Mesodermal cell (in vitro differentiated cells): ENCODE measurements around the gene RALGDS.
A peak's percentile ranks its signal among the peaks of the same experiment; 100 is the strongest.
"Not testable (repeated sequence)": the region's sequence is repeated elsewhere in the genome, so short reads cannot be mapped to it uniquely, and the experiment has no call there.

Experiments used
- H3K27ac ChIP-seq: 2 replicates; pipeline ENCODE4 v1.7.0; 2013; ENCODE audit warnings: mild to moderate bottlenecking, low read depth, low read length, moderate library complexity; ENCODE audit not compliant: severe bottlenecking
- H3K36me3 ChIP-seq: 2 replicates; pipeline ENCODE4 v1.7.1; 2013; ENCODE audit warnings: mild to moderate bottlenecking, low read length, moderate library complexity; ENCODE audit not compliant: control insufficient read depth, insufficient read depth
- H3K4me1 ChIP-seq: one replicate; pipeline ENCODE4 v1.7.1; 2013; ENCODE audit warnings: mild to moderate bottlenecking, low read length; ENCODE audit not compliant: insufficient read depth, control insufficient read depth, poor library complexity, severe bottlenecking
- H3K4me3 ChIP-seq: 2 replicates; pipeline ENCODE4 v1.7.0; 2013; ENCODE audit warnings: low read length, control low read depth, mild to moderate bottlenecking; ENCODE audit not compliant: insufficient read depth, poor library complexity, severe bottlenecking; ENCODE audit errors: extremely low read depth
- H3K9me3 ChIP-seq: 2 replicates; pipeline ENCODE4 v1.7.1; 2013; ENCODE audit warnings: mild to moderate bottlenecking, low read length, moderate library complexity; ENCODE audit not compliant: control insufficient read depth
- WGBS, 2 experiments: methylation state at CpG; one replicate each; pipeline ENCODE4 v1.1.5; 2013; ENCODE audit warnings: missing lambda C conversion rate in 2 of 2; ENCODE audit not compliant: insufficient coverage in 2 of 2; 5-methylcytosine and 5-hydroxymethylcytosine counted together

Gene RALGDS

DNA sequence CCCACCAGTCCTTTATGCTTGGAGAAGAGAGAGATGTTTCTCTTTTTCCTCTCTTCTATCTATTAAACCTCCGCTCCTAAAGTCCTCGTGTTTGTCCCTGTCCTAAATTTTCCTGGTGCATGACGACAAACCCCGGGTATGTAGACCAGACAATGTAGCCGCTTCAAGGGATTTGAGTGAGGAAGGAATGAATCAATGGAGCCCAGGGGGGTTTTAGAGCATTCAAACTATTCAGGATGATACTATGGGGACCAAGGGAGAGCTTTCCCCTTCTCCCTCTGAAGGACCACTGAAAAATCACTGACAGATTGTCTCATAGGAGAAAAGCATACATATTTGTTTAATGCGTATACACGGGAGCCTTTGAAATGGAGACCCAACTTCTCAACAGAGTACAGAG lies 40.9 kb downstream of the RALGDS start:
- no peaks in the 10 kb centered on the region for H3K36me3 ChIP-seq
- H3K4me1 ChIP-seq: peaks cover 35% of the 10 kb centered on the region
- H3K9me3 ChIP-seq: no peaks in the 10 kb centered on the region
- 68 to 93% methylated on average over 2 to 5 of the region's 7 CpGs for WGBS, 2 experiments
- no peak overlapping the region for H3K4me3 ChIP-seq
- H3K27ac ChIP-seq: no peak overlapping the region

DNA sequence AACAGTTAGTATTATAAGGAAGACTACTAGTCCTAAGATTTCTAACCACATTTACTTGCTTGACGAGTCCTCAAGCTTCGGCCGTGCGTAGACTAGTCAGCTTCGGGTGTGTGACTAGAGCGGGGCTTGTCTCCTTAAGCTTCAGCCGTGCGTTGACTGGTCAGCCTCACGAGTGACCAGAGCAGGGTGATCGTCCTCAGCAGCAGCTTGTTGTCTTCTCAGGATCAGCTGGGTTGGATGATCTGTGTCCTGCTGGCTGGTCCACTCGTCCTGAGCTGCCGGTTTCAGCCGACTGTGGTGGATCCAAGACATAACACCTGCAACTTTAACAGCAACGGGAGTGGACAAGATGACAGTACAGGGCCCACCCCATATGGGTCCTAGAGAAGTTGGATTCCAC lies 42.6 kb downstream of the RALGDS start:
- no peaks in the 10 kb centered on the region for H3K36me3 ChIP-seq
- H3K4me1 ChIP-seq: peaks cover 37% of the 10 kb centered on the region
- no peaks in the 10 kb centered on the region for H3K9me3 ChIP-seq
- WGBS, 2 experiments: 93% methylated on average over 13 of the region's 14 CpGs
- no peak overlapping the region for H3K4me3 ChIP-seq
- no peak overlapping the region for H3K27ac ChIP-seq

DNA sequence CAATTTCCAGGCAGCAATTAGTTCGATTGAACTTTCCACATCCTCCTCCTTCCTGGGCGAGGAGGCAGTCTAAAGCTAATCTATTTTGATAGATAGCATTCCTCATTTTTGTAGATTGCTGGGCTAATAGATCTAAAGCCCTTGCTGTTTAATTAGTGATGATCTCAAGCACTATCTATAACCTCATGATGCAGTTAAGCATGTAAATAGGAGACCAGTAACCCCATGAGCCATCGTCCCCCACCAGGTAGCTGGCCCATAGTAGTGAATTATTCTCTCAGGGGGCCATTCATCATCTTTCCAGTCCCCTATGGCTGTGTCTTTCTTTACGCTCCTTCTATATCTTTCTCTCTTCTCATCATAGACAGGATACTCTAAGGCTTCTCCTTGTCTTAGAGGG lies 44.3 kb downstream of the RALGDS start:
- WGBS, 2 experiments: 100% methylated on average over 1 of the region's 4 CpGs
- no peaks in the 10 kb centered on the region for H3K9me3 ChIP-seq
- no peak overlapping the region for H3K4me3 ChIP-seq
- peaks cover 37% of the 10 kb centered on the region for H3K4me1 ChIP-seq
- no peaks in the 10 kb centered on the region for H3K36me3 ChIP-seq
- peak overlapping the region; percentile 85 for H3K27ac ChIP-seq

DNA sequence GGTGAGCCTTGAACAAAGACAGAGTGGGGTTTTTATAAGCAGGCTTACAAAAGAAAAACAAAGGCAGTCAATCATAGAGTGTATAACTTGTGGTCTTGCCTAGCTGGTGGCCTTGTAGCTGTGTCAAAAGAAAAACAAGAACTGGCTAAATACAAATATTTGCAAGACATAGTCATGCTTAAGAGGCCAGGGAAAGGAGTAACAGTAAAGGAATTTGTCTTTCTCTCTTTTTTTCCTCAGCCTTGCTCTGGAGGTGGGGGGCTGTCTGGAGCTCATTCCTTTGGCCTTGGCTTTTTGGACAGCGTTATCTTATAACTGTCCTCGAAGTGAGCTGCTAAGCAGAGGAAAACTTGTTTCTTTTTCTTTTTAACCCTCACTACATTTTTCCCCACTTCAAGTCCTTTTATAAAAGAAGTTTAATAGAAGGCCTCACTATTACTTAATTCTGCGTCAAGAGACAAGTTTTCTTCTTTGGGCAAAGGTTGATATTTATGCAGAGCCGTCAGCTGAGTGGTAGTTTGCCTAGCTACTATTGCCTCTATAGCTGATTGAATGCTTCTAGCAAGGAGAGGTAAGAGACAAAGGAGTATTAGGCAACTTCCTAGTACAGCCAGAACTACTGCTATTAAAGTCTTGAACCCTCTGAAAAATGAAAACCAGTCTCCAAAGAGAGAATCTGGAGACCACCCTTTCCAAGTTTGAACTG lies 45.0 kb downstream of the RALGDS start:
- peaks cover 35% of the 10 kb centered on the region for H3K4me1 ChIP-seq
- peak overlapping the region; percentile 85 for H3K27ac ChIP-seq
- H3K36me3 ChIP-seq: no peaks in the 10 kb centered on the region
- H3K9me3 ChIP-seq: no peaks in the 10 kb centered on the region
- no CpG with 5 or more reads among the region's 4 CpGs for WGBS, 2 experiments
- H3K4me3 ChIP-seq: no peak overlapping the region

DNA sequence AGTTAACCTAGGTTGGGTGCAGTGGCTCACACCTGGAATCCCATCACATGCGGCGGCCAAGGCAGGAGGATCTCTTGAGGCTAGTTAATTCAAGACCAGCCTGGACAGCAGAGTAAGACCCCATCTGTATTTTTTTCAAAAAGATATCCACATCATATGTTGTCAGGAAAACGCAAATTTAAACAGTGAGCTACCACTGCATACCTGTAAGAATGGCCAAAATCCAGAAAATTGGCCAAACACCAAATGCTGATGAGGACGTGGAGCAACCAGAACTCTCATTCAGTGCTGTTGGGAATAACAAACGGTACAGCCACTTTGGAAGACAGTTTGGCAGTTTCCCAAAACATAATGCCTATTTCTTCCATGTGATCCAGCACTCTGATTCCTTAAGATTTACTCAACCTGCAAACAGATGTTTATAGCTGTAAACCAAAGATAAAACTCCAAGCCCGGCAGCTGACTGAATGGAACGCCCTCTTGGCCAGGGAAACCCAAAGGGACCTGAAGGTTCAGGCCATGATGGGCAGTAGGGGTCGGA lies 46.9 kb downstream of the RALGDS start:
- no peak overlapping the region for H3K4me3 ChIP-seq
- peaks cover 24% of the 10 kb centered on the region for H3K4me1 ChIP-seq
- WGBS, 2 experiments: 89 to 98% methylated on average over 7 of the region's 8 CpGs
- no peak overlapping the region for H3K27ac ChIP-seq
- H3K9me3 ChIP-seq: no peaks in the 10 kb centered on the region
- H3K36me3 ChIP-seq: no peaks in the 10 kb centered on the region

DNA sequence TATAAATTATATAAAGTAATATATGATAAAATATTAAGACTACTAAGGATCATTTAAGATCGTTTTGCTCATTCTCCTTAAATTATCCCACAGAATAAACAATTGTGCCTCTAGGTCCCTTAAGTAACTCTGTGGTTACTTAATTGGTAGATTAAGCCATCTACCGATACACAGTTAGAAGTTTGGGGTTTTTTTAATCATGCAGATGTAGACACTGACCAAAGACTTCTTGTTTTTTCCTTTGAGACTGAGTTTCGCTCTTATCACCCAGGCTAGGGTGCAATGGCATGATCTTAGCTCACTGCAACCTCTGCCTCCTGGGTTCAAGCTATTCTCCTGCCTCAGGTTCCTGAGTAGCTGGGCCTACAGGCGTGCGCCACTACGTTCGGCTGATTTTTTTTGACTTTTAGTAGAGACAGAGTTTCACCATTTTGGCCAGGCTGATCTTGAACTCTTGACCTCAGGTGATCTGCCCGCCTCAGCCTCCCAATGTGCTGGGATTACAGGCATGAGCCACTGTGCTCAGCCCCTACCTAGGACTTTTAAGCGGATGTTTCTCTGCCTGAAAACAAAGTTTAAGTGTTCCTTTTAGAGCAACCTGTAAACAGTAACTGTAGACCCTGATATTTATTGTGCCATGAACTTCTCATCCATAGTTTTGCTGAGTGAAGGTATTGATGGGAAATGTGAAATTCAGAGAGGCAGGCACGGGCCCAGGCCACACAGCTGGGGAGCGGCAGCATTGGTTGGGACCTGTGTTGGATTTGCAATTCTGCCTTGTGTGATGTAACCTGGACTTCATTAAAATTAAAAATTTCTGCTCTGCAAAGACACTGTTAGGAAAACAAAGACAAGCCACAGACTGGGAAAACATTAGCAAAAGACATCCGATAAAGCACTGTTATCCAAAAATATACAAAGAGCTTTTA lies 47.7 kb downstream of the RALGDS start:
- Histone ChIP-seq H3K36me3 (no peaks in the 10 kb centered on the region), H3K9me3 (no peaks in the 10 kb centered on the region), H3K4me3 (no peak overlapping the region), H3K27ac (no peak overlapping the region), H3K4me1 (peaks cover 24% of the 10 kb centered on the region)
- WGBS, 2 experiments: 90 to 99% methylated on average over 10 to 11 of the region's 12 CpGs

DNA sequence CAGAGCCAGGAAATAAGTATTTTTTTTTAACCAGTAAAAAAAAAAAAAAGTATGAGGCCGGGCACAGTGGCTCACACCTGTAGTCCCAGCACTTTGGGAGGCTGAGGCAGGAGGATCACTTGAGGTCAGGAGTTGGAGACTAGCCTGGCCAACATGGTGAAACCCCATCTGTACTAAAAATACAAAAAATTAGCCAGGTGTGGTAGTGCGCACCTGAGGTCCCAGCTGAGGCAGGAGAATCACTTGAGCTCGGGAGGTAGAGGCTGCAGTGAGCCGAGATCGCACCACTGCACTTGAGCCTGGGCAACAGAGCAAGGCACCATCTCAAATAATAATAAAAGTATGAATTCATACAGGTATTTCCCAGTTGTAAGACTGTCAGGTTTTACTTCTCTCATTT lies 48.8 kb downstream of the RALGDS start:
- H3K36me3 ChIP-seq, H3K9me3 ChIP-seq, H3K4me3 ChIP-seq, H3K27ac ChIP-seq: not testable (repeated sequence)
- H3K4me1 ChIP-seq: peaks cover 18% of the 10 kb centered on the region
- WGBS, 2 experiments: 100% methylated on average over 1 to 2 of the region's 5 CpGs

DNA sequence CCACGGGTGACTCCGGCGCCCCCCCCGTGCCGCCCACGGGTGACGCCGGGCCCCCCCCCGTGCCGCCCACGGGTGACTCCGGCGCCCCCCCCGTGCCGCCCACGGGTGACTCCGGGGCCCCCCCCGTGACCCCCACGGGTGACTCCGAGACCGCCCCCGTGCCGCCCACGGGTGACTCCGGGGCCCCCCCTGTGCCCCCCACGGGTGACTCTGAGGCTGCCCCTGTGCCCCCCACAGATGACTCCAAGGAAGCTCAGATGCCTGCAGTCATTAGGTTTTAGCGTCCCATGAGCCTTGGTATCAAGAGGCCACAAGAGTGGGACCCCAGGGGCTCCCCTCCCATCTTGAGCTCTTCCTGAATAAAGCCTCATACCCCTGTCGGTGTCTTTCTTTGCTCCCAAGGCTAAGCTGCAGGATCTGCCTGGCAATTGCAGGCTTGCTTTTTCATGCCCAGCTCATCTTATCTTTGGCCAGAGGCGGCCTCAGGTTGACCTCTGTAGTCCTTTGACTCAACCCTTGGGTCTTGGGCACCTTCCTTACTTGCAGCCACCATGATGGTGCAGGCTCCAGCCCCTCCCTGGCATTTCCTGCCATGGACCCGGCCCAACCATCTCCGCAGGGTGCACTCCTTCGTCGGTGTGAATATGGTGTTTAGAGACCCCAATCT lies 49.4 kb downstream of the RALGDS start:
- no peaks in the 10 kb centered on the region for H3K36me3 ChIP-seq
- 97 to 98% methylated on average over 22 of the region's 33 CpGs for WGBS, 2 experiments
- peaks cover 12% of the 10 kb centered on the region for H3K4me1 ChIP-seq

DNA sequence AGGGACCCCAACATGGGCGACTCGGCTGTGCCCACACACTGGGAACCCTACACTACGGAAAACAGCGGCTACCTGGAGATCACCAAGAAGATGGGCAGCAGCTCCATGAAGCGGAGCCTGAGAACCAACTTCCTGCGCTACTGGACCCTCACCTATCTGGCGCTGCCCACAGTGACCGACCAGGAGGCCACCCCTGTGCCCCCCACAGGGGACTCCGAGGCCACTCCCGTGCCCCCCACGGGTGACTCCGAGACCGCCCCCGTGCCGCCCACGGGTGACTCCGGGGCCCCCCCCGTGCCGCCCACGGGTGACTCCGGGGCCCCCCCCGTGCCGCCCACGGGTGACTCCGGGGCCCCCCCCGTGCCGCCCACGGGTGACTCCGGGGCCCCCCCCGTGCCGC lies 50.1 kb downstream of the RALGDS start:
- WGBS, 2 experiments: 100% methylated on average over 2 of the region's 31 CpGs; no CpG with 5 or more reads in 1 of the 2 experiments
- not testable (repeated sequence) for H3K9me3 ChIP-seq, H3K36me3 ChIP-seq, H3K4me3 ChIP-seq, H3K27ac ChIP-seq, H3K4me1 ChIP-seq

More for the DNA sequence above, 49.4 kb downstream of the RALGDS start:
- Histone ChIP-seq H3K9me3 (no peaks in the 10 kb centered on the region), H3K4me3 (no peak overlapping the region), H3K27ac (no peak overlapping the region)

DNA sequence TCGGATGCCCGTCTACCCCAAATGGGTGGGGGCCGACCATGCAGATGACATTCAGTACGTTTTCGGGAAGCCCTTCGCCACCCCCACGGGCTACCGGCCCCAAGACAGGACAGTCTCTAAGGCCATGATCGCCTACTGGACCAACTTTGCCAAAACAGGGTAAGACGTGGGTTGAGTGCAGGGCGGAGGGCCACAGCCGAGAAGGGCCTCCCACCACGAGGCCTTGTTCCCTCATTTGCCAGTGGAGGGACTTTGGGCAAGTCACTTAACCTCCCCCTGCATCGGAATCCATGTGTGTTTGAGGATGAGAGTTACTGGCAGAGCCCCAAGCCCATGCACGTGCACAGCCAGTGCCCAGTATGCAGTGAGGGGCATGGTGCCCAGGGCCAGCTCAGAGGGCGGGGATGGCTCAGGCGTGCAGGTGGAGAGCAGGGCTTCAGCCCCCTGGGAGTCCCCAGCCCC lies 50.5 kb downstream of the RALGDS start:
- not testable (repeated sequence) for H3K4me3 ChIP-seq
- 95 to 96% methylated on average over 10 to 13 of the region's 17 CpGs for WGBS, 2 experiments

More for the DNA sequence above, 50.5 kb downstream of the RALGDS start:
- not testable (repeated sequence) for H3K27ac ChIP-seq, H3K36me3 ChIP-seq, H3K9me3 ChIP-seq, H3K4me1 ChIP-seq
